Smooth muscle cell of the pulmonary artery (primary cell): ENCODE measurements around the gene ALG2. TPM values are rescaled to one million over a fixed set of nuclear protein-coding genes. Genes with fewer than 3 reads are reported as not detected.

Source experiments
- total RNA-seq: library from RNA; depleted of rRNA; stranded (reverse); fragments of >200 nt; gene quantifications from 2 replicates; pipeline ENCODE4 v1.2.3, GENCODE V29; 2014

The ALG2 gene
- 42.0 and 45.8 TPM in 2 replicates for total RNA-seq

GRCh38 chr9:99221621-99222415, at the start of gene ALG2, which contains the start of gene SEC61B:
Gene ALG2 (minus strand): TSS chr9:99221942. CDS start chr9:99221894, 48 bp downstream.
Gene SEC61B (plus strand): TSS chr9:99222282. CDS start chr9:99222364, 82 bp downstream.

Other genes starting within 250 kb of the ALG2 start
- gene TGFBR1, start 116.8 kb downstream of the ALG2 start, total RNA-seq = 65.7 and 79.8 TPM in 2 replicates
- gene SEC61B, start 340 bp upstream of the ALG2 start, total RNA-seq = 57.9 and 61.8 TPM in 2 replicates